AML-193 (cell line): Measurements from ENCODE around the gene CFAP298.
"Not testable (repeated sequence)": the region's sequence is repeated elsewhere in the genome, so short reads cannot be mapped to it uniquely, and the experiment has no call there.

Experiments used
- DNase-seq, 2 experiments: peaks; one replicate each; lab custom pipeline; 2025; lab: John Stamatoyannopoulos, UW

CFAP298 gene, protein sequence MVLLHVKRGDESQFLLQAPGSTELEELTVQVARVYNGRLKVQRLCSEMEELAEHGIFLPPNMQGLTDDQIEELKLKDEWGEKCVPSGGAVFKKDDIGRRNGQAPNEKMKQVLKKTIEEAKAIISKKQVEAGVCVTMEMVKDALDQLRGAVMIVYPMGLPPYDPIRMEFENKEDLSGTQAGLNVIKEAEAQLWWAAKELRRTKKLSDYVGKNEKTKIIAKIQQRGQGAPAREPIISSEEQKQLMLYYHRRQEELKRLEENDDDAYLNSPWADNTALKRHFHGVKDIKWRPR

DNA sequence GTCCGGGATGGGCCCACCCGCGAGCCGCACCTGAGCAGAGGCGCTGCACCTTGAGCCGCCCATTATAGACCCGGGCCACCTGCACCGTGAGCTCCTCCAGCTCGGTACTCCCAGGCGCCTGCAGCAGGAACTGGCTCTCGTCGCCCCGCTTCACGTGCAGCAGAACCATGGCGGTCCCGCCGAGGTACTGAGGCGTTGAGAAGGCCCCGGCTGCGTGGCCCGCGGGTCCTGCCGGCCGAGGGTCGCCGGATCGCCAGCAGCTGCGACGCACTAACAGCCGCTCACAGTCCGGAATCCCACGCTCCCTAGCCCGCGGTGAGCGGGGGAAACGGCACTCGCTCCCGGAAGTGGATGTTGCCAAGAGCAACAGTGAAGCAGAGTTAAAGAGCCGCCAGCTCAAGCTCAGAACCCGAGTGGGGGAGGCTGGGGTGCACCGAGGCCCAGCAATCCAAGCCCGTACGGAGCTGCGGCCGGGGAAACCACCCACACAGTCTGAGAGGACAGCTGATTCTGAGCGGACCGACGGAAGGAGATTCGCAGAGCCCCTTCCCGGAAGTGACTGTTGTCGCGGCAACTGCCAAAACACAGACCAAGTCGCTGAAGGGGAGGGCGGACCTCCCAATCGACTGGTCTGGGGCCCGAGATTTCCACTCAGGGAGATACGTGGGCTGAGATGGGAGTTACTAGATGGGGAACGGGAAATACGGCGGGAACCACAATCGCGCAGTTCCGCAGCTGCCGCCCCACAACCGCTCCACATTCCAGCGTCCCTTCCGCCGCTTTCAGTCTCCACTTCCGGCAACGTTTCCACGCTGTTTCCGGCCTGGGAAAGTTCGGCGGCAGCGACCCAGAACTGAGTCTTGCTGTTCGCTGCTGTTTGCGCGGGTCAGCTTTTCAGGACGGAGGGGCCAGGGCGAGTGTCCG, at the start of gene CFAP298:
TSS of gene CFAP298 (minus strand) at position 303 of the 924 bp plus-strand sequence. CDS start at position 169, 134 bp downstream.
- peak; percentile 84 to 87 for DNase-seq

DNA sequence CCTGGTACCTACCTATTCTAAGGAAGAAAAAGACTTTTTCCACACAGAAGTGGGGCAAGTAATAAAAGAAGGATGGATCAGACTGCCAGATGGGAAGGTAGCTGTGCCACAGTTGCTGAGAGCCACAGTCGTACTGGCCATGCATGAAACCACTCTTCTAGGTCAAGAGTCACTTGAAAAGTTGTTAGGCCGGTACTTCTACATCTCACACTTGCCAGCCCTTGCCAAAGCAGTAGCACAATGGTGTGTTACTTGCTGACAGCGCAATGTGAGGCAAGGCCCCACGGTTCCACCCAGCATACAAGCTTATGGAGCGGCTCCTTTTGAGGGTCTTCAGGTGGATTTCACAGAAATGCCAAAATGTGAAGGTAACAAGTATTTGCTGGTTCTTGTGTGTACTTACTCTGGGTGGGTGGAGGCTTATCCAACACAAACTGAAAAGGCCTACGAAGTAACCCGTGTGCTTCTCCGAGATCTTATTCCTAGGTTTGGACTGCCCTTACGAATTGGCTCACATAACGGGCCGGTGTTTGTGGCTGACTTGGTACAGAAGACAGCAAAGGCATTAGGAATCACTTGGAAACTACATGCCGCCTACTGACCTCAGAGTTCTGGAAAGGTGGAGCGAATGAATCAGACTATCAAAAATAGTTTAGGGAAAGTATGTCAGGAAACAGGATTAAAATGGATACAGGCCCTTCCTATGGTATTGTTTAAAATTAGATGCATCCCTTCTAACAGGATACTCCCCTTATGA, 49.0 kb upstream of the CFAP298 start:
- DNase-seq, result not testable (repeated sequence)

DNA sequence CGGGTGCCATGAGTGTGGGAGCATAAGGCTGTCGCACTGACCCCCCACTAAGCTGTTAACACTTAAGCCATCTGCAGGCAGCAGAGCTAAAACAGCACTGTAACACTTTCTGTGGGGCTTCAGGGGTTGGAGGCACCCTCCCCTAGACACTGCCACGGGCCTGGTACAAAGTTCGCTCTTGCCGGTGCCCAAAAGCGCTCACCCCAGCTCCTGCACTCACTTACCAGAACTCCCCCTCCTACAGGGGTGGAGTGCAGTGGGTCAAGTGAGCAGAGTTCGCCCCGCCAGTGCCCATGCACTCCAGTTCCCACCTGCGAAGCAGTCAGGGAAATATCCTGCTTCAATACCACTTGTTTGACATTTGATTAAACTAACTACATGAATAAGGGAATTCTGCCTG, 46.3 kb upstream of the CFAP298 start:
- DNase-seq, result no peak

DNA sequence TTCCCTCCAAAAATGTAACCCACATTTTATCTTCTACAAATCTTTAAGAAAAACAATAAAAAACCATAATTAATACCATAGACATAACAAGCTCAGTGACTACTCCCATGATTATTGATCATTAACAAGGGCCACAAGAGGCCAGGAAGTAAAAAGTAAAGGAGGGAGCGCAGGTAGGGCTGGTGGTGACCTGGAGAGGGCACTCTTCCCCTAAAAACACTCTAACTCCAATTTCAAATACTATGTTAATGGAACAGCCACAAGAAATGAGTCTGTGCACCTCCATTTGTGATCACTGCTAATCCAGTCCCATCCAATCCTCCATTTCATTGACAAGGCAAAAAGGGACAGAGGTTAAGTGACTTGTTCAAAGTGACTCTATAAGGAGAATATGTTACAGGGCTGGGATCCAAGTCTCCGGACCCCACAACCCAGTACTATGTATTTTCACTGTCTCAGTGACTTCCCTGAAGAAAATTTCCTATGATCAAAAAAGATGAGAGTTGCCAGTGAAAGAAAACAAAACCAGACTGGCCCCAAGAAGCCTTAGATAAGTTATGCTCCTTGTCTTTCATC, 41.2 kb upstream of the CFAP298 start:
- peak; percentile 41 to 46 for DNase-seq

DNA sequence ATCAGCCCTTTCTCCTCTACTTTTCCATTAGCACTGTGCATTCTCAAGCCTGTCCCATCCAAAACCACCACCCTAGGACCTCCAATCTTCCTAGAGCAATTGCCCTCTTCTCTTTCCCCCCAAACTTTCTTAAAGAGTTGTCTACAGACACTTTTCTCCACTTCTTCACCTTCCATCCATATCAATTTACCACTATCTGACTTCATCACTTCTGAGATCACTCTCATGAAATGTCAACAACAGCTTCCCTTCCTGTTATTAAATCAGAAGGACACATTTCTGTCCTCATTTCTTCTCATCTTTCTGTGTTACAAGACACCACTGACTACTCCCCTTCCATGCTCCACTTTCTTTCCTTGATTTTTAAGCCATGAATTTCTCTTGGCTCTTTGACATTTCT, 36.0 kb upstream of the CFAP298 start:
- no peak for DNase-seq

DNA sequence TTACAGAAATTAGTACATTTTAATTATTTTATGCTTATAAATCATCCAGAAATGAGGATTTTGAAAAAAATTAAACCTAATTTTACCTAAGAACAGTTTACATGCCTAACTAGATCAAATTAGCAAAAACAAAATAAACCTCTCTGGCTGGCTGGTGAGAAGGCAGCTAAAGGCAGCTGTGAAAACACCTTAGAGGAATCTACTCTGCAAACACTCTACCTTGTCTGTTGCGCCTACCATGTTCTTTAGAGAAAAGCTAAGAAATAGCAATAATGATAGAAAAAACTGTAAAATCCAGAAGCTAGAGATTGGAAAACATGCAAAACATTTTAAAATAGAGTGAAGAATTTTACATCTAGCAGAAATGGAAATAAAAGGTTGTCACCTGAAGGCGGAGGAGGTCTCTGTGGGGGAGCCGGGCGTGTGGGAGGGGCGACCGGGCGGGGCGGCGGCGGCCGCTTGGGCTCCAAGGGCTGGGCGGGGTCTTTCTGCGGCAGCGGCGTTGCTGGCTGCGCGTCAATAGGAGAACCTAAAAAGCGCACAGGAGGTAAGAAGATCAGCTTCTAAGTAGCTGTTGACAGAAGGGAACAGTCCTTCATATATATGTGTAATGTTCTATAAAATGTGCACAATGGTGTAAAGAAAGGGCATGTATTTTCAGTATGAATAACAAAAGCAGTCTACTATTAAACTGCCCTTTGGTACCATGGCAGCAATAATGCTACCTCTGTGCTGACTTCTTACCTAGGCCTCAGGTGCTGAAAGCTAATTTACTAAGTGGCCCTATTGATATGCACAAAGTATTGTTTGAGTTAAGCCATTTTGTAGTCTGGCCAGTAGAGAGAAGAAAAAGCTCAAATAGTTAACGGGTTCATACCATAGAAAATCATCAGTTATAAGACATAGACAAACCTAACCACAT, 33.3 kb upstream of the CFAP298 start:
- DNase-seq, result no peak

DNA sequence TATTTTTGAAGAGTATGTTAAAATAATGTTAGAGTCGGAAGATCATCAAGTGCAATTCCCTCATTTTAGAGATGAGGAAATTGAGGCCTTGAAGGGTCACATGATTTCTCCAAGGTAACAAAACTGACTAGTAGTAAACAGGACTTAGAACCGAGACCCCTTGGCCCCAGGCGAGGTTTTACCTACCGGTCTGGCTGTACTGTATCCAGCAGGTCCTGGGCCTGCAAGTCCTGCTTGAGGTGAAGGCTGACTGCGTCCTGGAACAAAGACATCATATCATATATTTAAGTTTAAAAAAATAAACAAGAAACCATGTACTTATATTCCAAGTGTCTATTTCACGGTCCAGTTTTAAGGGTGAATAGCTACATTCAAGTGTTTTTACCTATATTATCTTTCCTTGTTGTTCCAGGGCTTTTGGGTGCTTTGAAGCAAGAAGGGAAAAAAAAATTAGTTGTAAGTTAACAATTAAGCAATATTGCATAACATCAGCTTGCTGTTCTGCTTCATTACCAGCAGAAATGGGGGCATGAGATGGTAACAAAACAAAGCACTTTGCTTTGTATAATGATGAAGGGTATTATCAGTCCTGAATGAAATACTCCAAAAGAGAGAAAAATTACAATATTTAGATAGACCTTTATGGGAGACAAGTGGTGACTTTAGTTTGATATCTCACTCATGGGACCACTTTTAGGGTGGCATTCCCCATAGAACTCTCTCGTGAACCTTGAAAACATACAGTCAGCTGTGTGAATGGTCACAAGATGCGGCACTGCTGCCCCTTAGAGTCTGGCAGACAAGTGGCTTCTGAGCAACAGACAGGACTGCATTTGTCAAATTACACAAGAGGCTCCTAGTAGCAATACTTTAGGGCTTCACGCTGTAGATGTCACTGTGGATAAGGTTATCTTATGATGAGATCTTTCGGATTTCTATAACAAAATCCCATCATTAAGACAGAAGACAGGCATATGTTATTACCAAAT, 29.8 kb upstream of the CFAP298 start:
- no peak for DNase-seq

DNA sequence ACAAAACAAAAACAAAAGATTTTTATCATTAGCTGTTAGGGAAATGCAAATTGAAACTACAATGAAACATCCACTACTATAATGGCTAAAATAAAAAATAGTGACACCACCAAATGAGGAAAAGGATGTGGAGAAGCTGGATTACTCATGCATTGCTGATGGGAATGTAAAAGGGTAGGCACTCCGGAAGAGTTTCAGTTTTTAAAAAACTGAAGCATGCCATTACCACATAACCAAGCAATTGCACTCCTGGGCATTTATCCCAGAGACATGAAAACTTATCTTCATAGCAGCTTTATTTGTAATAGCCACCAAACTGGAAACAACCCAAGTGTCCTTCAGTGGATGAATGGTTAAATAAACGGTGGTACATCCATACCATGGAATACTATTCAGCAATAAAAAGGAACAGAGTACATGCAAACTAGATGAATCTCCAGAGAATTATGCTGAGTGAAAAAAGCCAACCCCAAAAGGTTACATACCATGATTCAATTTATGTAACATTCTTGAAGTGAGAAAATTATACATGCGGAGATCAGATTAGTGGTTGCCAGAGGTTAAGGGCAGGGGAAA, 14.5 kb upstream of the CFAP298 start:
- DNase-seq, result no peak

DNA sequence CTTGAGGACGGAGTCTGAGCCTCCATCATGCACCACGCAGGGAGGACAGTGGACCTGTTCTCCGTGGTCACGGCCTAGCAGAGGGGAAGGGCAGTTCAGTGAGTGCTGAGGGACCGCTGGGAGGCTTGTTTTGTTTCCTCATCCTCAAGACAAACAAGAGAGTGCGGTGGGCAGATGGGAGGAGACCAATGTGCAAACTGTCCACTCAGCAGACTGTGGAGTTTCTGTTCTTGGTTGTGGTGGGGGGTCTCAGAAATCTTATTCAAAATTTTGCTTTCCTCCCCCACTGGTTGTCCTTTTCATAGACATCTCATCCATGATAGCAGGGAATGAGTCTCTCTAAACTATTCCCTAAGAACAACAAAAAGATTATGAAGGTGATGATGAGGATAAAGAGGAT, 6.0 kb upstream of the CFAP298 start:
- not testable (repeated sequence) for DNase-seq

DNA sequence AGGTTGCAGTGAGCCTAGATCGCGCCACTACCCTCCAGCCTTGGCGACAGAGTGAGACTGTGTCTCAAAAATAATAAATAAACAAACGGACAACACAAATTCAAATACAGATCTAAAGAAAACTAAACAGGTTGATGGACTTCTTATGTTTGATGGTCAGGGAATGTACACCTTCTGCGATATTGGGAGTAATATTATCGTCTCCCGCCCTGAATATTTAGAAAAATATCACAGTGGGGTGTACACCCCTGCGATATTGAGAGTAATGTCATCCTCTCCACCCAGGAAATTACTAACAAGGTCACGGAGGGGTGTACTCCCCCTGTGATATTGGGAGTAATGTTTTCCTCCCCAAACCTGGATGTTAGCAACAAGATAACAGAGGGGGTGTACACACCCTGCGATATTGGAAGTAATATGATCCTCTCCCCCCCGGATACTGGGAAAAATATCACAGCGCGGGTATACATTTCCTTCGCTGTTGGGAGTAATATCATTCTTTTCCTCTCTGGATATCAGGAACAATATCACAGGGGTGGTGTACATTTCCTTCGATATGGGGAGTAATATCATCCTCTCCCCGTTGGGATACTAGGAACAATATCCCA, 1.4 kb upstream of the CFAP298 start:
- DNase-seq, result no peak

DNA sequence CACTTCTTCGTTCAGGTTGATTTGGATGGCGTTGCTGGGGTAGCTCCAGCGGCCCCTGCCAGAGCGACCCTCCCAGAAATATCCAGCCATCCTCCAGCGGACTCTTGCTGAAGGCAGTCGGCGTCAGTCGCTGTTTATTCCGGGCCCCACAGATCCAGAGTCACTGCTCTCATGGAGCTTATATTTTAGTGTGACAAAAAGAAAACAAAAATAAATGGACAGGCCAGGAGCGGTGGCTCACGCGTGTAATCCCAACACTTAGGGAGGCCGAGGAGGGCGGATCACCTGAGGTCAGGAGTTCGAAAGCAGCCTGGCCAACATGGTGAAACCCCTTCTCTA, 791 bp upstream of the CFAP298 start:
- no peak for DNase-seq

DNA sequence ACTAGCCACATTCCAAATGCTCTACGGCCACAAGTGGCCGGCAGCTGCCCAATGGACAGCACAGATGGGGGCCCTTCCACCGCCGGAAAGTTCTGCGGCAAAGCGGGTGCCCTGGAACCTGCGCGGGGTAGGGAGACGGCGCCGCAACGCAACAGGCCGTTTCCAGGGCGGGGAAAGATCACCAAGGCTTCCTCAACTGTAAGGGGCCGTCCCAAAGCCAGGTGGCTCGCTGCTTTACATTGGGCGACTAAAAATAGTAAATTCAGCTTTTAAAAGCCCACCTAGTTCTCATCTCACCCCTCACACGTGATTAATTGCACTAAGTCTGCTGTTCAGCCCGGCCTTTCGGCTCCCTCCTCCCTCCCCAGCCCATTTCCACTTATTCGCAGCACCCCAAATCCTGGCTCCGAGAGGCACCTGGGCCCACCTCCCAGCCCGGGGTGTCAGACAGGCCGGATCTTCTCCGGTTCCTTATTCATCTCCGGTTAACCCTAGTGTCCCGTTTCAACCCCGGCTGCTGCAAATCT, 643 bp downstream of the CFAP298 start:
- DNase-seq, result peak; percentile 7 to 24

DNA sequence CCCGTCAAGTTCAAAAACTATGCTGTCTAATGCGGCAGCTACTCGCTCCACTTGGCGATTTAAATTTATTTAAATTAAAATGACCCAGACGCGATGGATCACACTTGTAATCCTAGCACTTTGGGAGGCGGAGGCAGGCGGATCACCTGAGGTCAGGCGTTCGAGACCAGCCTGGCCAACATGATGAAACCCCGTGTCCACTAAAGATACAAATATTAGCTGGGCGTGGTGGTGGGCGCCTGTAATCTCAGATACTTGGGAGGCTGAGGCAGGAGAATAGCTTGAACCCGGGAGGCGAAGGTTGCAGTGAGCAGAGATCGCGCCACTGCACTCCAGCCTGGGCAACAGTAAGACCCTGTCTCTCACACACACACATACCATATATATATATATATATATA, 1.2 kb downstream of the CFAP298 start:
- DNase-seq, result not testable (repeated sequence)

DNA sequence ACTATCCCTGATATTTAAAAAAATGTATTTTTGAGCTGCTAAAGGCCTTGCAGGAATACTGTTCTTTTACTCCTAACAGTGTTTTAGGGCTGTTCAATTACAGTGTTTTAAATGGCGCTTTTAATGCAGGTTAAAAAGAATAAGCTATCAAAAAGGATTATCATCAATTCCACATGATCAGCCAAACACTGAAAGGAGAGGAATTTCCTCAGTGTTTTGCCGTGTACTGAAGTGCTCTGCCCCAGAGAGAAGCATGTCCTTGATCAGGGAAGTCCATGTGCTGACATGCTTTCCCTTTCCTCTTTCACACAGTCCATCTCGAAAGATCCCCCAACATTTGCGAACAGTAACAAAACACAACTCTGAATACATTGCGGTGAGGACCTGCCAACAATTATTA, 3.3 kb downstream of the CFAP298 start:
- DNase-seq, result no peak

DNA sequence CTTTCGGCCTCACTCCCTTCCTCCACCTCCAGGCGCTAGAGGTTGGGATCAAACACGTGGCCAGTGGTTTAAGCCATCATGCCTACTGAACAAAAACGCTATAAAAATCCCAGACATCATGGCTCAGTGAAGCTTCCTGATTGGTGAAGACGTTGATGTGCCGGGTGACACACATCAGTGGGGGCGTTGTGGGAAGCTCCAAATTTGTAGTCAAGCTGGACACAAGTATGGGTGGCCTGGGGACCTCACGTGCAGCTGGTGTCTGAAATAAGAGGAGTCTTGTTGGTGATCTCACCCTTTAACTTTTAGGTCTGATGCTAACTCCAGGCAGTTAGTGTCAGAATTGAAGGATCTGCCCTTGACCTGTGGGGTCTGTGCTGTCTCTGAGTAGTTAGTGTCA, 6.7 kb downstream of the CFAP298 start:
- no peak for DNase-seq

DNA sequence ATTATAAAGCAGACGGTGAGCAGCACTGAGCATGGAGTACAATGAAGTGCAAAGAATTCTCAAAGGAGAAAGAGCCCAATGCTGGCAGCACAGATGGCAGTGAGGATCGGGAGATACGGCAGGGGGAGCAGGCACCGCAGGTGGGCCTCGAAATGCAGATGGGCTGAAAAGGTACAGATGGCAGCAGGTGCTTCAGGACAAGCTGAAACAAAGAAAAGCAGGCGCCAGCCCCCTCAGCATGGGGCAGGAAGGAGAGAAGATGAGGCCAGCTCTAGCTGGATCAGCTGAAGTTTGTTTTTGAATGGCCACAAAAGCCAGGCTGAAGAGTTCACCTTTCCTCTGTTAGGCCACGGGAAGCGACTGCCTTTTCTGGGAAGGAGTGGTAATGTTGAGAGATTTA, 7.7 kb downstream of the CFAP298 start:
- no peak for DNase-seq

DNA sequence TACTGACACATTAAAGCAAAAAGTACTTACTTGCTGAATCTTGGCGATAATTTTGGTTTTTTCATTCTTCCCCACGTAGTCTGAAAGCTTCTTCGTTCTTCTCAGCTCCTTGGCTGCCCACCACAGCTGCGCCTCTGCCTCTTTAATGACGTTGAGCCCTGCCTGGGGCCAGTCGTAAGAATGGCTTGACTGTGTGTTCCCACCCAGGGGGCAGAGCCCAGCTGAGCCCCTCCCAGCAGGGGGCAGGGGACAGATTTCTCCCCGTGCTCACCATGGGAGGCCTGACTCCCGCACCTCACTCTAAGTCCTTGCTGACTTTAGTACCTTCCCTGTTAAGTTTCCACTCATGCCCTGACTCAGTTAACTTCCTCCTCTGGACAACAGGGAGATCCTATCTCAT, 9.0 kb downstream of the CFAP298 start:
- DNase-seq, result no peak

DNA sequence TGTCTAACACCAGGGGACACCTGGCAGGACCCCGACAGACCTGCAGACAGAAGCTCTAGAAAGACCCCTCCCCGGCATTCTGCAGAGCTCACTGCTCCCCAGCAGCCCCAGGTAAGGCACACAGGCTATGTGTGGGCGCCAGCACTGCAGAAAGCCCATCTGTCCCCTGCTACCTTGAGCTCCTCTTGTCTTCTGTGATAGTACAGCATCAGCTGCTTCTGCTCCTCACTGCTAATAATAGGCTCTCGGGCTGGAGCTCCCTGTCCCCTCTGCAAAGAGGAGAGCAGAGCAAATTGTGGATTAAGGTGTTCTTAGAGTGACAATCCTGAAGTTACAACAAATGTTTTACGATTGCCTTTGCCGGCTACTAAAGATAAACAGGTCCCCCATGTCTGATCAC, 10.1 kb downstream of the CFAP298 start:
- DNase-seq, result no peak

DNA sequence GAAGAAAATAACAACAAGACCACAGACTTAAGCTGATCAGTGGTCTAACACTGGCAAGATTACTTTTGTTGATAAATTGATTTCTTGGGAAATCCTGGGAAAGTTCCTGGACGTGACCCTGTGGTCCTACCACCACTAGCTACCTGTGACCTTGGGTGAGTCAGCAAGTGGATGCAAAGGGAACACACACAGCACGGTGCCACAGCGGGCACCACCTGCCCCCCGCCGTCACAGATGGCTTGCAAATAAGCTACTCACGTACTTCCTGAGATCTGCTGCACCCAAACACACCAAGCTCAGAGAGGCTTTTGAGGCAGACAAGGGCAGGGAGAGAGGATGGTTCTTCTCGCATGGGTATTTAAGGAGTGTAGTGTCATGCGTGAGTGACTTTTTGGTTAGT, 12.7 kb downstream of the CFAP298 start:
- no peak for DNase-seq
